Effector CD4-positive, alpha-beta T cell (primary cell): ENCODE results near the gene B4GALNT3.

Experiments
- DNase-seq: peaks from one replicate; pipeline ENCODE4 v3.0.0-alpha.2; 2020

Gene B4GALNT3

DNA sequence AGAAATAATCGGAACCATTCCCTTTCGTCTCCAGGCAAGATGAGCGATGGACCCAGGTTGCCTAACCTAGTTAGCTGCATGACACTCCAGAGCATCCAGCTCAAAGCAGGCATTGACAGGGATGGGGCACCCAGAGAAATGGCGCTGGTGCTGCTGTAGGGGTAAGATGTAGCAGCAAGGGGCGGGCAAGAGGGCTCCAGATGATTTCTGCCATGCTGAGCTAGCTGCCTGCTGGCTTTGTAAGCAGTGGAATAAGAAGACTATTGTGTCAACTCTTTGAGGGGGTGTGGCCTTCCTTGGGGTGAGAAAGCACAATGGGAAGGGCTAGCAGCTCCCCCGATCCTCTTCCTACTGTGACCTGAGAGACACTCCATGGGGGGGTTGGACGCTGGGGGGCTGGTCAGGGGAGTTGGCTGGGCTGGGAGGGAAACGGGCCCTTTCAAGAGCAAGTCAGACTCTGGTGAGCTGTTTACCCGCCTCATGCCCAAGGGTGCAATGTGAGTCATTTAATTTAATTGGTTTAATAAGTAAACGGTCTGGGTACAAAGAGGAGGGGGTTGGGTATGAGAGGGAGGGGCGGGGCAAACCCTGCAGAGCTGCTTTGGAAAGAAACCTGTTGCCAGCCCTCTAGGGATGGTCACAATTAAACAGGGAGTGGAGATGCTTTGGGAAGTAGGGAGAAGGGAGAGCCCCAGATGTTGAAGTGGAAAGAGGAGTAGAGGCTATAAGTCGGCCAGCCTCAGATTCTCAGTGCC is 50.5 kb downstream of the B4GALNT3 start:
- no peak for DNase-seq

DNA sequence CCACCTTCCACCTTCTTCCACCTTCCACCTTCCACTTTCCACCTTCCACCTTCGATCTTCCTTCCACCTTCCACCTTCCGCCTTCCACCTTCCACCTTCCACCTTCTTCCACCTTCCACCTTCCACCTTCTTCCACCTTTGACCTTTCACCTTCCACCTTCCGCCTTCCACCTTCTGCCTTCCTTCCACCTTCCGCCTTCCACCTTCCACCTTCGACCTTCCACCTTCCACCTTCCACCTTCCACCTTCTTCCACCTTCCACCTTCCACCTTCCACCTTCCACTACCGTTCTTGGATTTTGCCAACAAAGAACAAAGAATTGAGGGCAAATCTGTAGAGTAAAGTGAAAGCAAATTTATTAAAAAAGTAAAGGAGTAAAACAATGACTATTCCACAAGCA is 53.2 kb downstream of the B4GALNT3 start:
- no peak for DNase-seq

DNA sequence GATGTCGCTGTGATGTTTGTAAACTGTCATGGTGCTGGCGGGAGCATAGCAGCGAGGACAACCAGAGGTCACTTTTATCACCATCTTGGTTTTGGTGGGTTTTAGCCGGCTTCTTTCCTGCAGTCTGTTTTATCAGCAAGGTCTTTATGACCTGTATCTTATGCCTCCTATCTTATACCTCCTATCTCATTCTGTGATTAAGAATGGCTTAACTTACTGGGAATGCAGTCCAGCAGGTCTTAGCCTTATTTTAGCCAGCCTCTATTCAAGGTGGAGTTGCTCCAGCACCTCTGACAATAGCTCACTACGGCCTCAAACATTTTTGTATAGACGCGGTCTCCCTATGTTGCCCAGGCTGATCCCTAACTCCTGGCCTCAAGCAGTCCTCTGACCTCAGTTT is 53.7 kb downstream of the B4GALNT3 start:
- no peak for DNase-seq

DNA sequence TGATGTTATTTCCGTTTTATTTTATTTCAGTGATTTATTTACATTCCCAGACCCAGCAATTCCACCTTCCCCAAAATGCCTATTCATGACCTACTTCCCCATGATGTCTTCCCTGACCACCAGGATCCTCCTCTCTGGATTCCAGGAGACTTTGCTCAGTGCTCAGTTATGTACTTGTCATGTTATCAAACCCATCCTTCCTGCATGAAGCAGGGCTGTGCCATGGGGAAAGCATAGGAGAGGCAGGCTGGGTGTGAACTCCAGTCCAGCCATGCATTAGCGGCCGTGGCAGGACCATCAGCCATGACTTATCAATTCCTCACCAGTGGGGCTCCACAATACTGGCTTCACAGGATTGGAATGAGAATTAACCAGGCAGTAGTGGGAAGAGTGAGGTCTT is 57.8 kb downstream of the B4GALNT3 start:
- no peak for DNase-seq

DNA sequence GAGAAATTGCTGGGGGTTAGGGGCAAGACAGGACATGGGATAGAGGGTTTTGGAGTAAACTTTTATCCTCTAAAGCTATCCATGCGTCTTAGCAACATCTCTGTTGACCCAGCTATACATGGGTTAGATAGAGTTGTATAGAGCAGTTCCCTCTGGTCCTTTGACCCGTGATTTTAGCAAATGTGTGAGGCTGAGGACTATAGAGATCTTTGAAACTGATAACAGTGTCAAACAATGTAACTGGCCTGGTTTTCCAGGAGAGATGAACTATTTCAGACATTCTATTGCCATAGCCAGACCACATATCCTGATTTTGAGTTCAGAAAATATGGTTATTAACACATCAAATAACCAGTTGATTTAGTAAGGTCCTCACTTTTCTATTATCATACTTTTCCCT is 60.4 kb downstream of the B4GALNT3 start:
- no peak for DNase-seq

DNA sequence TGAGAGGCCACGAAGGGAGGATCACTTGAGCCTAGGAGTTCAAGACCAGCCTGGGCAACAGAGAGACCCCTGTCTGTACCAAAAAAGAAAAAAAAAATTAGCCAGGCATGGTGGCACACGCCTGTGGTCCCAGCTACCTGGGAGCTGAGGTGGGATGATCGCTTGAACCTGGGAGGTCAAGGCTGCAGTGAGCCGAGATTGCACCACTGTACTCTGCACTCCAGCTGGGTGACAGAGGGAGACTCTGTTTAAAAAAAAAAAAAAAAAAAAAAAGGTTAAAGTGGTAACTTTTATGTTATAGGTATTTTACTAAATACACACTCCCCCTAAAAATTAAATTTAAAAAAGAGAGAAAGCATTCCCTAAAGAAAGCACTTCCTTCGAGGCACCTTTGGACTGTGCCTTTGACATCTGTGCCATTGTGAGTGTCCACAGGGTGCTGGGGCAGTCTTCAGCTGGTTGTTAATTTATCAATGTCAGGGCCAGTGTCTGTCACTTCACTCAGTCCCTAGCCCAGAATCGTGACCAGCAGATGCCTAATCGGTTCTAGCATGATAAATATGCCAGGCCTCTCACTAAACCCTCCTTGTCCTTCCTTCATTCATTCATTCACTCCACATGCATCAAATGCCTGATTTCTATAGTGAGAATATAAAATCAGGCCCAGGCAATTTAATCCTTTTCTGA is 63.1 kb downstream of the B4GALNT3 start:
- no peak for DNase-seq

DNA sequence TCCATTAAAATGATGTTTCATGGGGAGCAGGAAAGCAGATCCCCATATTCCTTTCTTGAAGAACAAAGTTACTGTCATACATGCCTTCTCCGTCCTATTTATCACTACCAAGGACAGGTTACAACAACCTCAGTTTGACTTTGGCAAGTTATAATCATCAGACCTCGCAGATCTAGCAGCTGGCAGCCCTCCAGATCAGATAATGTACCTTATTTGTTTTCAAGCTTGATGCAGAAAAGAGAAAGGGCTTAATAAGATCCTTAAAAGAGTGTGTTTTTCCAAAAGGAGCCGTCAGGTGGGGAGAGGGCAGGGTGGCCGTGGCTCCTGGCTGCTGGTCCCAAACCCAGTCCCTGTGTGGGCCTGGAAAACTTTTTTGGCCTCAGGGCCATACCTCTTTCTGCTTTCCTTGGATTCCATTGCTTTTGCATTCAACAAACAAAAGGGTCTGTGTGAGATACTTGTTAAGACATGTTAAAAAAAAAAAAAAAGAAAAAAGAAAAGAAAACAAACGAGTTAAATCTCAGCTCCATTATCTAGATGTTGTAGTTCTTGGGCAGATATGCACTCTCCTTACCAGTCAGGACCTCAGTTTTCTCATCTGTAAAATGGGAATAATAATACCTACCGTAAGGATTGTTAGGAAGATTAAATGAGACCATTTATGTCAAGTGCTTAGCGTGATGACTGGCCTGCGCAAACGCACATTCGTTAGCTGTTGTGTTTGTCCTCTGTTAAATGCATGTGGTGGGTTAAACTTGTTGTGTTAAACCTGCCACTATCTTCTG is 64.6 kb downstream of the B4GALNT3 start:
- no peak for DNase-seq

DNA sequence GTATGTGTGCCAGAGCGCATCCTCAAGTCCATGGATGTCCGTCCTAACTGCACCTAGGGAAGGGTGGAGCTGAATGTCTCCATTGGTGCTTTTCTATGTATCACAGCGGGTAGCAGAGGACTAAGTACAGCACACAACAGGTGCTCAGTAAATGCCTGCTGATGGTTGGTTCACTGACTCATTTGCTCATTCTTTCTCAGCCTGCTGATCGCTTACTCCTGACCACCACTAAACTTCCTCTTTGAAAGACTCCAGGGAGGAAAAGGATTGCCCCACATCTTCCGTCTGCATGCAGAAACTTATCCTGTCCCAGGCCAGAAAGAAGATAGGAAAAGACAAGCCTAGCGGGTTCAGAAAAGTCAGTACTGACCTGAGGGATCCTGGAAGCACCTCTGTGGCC is 66.3 kb downstream of the B4GALNT3 start:
- no peak for DNase-seq

DNA sequence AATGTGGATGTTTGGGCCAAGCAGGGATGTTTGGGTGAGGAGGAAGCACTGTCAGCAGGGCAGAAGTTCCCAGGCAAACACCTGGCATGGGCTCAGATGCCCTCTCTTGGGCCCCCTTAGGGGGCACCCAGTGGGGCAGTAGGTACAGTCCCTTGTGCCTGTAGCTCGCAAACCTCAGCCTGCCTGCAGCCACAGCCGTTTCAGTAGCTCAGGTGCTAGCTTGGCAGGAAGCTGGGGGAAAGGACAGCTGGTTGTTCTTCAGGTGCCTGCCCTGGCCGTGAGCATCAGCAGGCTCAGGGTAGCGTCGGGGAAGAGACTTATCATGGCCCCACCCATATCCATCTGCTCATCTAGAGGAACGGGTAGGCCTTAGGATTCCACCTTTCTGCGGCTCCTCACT is 67.5 kb downstream of the B4GALNT3 start:
- DNase-seq = no peak

DNA sequence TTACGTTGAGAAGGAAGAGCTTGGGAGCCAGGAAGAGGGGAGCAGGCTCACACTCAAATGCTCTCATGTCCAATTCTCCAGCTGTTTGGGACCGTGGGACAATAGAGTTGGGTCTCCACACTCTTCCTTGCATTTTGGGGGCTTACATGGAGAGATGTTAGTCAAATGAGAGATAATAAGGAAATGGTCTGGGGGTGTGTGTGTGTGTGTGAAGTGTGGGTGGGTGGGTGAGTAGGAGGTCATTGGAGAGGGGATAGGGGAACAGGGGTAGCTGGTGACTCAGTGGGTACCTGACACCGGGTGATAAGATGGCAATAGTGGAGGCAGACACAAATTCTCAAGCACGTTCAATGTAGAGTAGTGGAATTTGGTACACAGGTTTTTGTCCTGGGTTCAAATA is 68.0 kb downstream of the B4GALNT3 start:
- no peak for DNase-seq

DNA sequence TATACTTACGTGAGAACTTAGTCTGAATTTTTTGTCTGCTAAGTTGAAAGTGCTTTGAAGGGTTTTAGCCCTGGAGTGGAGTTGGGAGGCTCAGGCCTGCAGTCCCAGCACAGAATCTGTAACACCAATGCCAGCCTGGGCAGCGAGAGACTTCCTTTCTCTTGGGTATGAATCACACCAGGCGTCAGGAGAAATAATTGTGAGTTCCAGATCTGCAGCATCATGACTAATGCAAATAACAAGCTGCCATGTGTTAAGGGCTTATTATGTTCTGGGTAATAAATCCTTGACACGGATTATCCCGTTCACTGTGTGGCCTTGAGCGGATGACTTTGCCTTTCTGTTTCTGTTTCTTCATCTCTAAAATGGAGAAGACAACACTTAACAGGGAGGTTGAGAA is 70.6 kb downstream of the B4GALNT3 start:
- no peak for DNase-seq

DNA sequence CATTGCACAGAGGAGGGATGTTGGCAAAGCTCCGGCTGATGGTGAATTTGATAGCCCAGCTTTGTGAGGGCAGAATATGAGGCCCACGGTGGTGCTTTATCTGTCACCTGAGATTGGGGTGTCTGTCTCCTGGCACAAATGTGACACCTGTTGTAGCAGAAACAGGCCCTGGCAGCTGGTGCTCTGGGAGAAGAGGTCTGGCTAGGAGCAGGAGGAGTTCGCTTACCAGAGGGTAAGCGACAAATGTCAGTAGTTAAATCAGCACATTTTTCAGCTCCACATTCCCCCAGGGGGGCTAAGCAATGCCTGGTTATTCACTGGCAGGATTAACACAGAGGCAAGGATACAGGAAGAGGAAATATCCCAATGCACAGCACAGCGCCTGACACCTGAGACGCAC is 71.1 kb downstream of the B4GALNT3 start:
- DNase-seq = no peak

DNA sequence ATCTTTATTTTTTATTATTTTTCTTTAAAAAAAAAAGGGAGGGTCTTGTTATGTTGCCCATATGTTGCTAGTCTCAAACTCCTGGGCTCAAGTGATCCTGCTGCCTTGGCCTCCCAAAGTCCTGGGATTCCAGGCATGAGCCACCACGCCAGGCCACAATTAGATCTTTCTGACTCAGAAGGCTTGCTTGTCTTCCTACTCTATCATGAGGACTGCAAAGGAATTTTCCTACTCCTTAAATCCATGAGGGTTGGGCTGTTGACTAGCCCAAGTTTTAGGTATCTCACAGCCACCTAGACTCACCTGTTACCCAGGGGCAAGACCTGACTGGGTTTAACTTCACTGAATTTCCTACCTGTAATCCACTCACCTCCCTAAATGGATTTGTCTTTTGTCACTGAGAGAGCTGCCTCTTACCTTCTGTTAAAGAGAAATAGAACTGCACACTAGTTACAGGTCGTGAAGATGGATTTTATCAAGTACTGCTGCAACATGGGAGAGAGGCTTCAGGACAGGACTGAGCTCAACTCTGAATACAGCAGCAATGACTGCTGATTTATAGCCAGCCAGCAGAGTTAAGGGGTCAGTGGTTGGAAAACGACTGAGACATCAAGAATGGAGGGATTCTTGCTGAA is 72.3 kb downstream of the B4GALNT3 start:
- DNase-seq = no peak

DNA sequence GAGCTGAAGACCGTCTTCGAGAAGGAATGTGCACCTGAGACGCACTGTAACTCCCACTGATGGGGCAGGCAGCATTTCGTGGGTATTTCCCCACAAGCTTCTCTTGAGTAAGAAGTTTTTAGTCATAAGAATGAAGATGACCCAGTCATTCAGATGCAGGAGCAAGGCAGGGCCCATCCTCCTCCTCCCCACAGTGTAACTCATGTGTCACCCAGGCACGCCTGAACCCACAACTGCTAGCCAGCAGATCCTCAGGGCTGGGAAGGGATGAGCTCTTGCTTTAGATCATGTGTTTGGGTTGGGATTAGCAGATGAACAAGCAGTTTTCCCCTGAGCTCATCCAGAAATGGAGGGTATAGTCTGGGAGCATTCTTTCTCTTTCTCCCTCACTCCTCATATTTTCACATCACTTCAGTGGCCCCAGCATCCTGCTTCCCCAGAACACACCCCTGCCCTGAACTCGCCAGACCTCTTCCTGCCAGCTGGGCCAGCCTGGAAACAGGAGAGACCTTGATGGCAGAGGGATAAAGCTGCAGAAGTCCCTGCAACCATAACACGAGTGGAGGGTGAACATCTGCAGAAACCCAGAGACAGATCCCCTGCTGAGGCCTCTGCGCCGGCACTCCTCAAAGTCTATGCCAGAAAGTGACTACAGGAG is 73.3 kb downstream of the B4GALNT3 start:
- no peak for DNase-seq

DNA sequence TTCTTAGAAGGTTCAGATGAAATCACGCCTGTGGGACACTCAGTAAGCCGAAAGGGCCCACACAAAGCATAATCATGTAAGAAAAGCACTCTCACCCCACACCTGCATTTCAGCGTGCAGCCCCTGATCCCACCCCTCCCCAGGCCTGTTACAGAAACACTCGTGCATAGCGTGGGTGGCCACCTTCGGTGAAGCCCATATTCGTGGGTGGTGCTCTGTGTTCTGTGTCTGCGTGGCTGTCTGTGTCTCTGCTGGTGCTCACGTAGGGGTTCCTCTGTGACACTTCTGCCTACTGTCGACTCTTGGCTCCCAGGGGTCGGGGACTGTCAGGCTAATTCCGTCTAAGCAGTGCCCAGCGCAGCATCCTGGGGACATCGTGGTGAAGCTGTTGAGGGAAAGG is 74.0 kb downstream of the B4GALNT3 start:
- no peak for DNase-seq

DNA sequence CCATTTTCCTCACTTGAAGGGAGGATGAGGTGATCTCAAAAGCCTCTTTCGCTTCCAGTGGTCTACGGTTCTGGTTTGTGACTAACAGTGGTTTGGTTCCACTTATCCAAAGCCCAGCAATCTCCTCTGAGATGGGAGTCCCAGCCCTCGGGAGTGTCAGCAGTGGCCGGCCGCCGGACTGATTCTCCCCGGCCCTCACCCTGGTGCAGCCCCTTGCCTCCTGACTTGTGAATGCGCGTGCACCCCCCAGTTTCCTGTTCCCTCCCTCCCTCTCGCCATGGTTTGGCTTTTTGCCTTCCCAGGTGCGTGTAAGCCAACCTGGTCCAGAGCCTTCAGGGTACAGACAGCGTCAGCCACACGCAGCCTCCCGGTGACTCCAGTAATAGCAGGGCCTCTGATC is 74.5 kb downstream of the B4GALNT3 start:
- DNase-seq = no peak

DNA sequence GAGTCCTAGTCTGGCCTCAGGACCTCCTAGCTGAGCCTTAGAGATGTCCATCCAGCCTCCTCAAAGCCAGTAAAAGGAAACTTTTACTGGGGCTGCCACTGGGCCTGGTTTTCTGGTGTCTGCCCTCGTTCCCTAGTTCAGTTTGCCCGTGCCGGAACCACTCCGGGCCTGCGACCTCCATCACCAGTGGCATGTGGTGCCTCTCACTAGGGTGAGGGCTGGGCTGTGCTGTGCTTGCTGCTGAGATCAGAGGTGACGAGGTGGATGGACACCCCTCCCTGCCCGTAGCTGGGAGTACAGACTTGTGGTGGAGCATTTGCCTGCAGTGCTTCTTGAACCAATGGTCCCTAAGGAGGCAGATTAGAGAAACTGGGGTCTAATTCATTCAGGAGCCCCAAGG is 75.7 kb downstream of the B4GALNT3 start:
- DNase-seq = no peak

DNA sequence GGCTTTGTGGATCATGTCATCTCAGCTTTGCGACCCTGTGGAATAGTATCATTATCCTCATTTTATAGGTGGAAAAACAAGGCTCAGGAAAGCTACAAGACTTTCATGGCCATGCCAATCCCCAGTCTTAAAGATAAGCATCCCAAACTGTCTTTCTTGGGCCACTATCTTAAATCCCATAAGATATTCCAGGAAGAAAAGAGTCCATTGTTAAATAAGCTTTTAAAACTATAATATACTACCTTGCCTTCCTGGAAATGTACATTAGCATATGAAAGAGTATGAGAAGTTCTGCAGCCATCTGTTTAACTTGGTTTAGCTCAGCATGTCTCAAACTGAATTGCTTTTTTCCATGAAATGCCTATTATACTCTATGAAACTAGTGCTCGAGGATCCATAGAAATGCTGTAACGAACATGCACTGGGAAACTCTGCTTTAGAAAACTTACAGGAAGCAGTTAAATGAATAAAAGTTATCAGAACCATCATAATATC is 77.1 kb downstream of the B4GALNT3 start:
- DNase-seq = no peak

DNA sequence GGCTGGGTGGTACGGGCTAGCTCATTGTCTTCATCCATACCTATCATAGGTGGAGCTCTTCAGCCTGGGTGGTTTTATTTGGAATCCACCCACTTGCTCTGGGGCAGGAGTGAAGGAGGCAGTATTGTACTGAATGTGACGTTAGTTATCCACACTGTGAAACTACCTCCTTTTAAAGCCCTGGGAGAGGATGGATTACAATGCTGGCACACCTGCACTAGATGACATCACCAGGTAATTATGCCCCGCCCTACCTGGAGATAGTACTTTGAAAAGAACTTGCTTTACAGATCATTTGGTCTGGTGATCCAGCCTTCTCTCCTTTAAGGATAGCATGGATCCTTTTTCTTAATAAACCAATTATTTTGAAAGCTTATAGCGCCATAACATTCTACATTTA is 78.0 kb downstream of the B4GALNT3 start:
- DNase-seq = no peak

DNA sequence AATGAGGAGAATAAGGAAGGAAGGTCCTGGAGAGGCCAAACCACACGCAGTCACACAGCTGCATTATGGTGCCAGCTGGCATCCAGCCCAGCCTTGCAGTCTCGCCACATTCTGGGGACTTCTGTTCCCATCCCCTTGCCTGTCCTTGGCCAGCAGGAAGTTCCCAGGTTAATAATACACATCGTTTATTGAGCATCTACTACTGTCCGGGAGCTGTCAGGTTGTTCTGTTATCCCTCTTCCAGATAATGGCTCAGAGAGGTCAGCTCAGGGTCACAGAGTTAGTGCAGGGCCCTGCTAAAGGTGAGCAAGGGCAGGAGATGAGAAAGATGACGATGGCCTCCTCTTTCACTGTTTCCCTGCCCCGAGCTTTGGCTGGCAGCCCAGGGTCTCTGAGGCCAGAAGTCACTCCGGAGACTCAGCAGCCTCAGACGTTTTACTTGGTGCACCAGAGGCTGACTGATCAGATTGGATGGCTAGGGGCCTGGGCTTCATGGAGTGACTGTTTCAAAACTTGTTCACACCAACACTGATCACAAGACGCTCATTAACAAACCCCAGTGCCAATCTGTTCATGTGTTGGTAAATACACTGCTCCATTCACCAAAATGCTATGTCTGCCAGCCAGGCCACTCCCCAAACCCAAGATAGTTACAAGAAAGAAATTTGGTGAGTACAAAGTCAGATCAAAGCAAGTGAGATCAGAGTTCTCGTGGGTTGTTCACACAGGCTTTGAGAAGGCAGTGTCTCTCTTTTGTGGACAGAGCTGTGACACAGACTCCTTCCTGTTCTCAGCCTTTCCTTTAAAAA is 79.2 kb downstream of the B4GALNT3 start:
- DNase-seq = peak; percentile 47

DNA sequence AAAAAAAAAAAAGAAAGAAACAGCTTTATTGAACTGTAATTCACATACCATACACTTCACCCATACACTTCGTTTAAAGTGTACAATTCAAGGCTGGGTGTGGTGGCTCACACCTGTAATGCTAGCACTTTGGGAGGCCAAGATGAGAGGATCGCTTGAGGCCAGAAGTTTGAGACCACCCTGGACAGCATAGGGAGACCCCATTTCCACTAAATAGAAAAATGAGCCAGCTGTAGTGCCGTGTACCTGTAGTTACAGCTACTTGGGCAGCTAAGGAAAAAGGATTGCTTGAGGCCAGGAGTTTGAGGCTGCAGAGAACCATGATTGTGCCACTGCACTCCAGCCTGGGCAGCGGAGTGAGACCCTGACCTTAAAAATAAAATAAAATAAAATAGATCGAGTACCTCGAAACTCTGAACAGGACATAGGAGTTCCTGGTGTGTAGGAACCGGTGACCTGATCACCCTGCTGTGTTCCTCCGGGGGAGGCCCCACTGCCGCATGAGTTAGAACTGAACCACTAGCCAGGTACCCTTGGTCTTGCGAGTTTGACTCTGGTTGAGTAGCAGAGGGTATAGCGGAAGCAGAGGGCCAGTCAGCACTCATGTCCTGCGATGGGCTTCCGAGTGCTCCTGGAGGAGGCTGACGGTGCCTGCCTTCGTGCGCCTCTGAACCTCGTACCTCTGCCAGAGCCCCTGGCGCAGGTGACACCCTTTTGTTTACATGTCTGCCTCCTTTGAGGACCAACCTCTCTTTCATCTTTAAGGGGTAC is 80.0 kb downstream of the B4GALNT3 start:
- no peak for DNase-seq
